ENCODE measurements around the gene DCPS.

DNA sequence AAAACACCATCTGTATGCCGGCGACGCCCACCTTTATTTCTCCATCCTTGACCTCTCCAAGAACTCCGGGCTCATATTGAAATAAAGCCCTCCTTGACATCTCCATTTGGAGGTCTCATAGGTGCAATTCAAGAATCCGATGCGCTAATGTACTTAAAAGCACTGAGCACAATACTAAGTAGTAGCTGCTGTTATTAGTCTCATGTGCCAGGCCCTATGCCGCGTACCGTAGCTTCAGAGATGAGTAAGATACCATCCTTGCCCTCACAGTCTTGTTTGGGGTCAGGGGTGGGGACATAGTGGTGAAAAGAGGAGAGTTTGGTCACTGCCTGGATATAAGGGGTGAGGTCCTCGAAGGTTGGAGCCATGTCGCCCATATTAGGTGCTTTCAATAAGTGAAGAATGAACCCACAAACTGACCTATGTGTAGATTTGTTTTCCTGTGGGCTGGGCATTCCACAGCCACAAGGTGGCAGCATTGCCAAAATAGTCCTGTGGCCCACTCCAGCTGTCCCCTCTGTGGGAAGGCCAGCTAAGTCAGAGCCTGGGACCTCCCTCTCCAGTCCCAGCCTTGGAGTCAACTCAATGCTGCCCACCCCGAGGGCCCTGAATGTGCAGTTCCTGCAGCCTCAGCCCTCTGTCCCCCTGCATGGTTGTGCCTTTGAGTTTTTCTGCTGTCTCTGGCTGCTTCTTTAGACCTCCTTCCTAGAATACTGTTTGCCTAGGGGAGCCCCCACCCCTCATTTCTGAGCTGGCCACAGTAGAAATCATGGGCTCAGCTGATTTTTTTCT lies 6.5 kb downstream of the DCPS start:
- TF ChIP-seq POLR2A (IDR thresholded peaks at IDR 0.05) (no peak), POLR2AphosphoS5 (IDR thresholded peaks at IDR 0.05) (no peak)
- TF ChIP-seq, protein P1, sequence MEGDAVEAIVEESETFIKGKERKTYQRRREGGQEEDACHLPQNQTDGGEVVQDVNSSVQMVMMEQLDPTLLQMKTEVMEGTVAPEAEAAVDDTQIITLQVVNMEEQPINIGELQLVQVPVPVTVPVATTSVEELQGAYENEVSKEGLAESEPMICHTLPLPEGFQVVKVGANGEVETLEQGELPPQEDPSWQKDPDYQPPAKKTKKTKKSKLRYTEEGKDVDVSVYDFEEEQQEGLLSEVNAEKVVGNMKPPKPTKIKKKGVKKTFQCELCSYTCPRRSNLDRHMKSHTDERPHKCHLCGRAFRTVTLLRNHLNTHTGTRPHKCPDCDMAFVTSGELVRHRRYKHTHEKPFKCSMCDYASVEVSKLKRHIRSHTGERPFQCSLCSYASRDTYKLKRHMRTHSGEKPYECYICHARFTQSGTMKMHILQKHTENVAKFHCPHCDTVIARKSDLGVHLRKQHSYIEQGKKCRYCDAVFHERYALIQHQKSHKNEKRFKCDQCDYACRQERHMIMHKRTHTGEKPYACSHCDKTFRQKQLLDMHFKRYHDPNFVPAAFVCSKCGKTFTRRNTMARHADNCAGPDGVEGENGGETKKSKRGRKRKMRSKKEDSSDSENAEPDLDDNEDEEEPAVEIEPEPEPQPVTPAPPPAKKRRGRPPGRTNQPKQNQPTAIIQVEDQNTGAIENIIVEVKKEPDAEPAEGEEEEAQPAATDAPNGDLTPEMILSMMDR (IDR thresholded peaks at IDR 0.05): peak; percentile 56 to 79 (median 77)
